SK-N-SH (cell line): ENCODE results near the gene MINK1.

Experiments used
- POLR2AphosphoS5 ChIP-seq: IDR thresholded peaks from 2 replicates; pipeline ENCODE4 v1.6.1; 2012; ENCODE audit warnings: low read depth, low read length
- TCF12 ChIP-seq: IDR thresholded peaks from 2 replicates; pipeline ENCODE4 v1.4.0; 2012
- TF ChIP-seq, protein P1 (sequence below): fragments of 200-600 bp; sonication (generic); IDR thresholded peaks from 2 replicates; pipeline ENCODE4 v1.6.1; 2017; ENCODE audit warnings: antibody characterized with exemption, mild to moderate bottlenecking, moderate library complexity

DNA sequence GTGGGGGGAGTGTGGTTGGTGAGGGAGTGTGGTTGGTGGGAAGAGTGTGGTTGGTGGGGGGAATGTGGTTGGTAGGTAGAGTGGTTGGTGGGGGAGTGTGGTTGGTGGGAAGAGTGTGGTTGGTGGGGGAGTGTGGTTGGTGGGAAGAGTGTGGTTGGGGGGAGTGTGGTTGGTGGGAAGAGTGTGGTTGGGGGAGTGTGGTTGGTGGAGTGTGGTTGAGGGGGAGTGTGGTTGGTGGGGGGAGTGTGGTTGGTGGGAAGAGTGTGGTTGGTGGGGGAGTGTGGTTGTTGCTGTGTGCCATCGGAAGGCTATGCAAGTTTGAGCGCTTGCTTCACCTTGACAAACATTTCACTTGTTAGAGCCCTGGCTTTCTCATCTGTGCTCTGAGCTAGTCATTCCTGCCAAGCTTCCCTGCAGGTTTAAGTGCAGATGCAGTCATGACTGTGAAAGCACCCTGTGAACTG, 20.1 kb downstream of the MINK1 start:
- TF ChIP-seq, protein P1, sequence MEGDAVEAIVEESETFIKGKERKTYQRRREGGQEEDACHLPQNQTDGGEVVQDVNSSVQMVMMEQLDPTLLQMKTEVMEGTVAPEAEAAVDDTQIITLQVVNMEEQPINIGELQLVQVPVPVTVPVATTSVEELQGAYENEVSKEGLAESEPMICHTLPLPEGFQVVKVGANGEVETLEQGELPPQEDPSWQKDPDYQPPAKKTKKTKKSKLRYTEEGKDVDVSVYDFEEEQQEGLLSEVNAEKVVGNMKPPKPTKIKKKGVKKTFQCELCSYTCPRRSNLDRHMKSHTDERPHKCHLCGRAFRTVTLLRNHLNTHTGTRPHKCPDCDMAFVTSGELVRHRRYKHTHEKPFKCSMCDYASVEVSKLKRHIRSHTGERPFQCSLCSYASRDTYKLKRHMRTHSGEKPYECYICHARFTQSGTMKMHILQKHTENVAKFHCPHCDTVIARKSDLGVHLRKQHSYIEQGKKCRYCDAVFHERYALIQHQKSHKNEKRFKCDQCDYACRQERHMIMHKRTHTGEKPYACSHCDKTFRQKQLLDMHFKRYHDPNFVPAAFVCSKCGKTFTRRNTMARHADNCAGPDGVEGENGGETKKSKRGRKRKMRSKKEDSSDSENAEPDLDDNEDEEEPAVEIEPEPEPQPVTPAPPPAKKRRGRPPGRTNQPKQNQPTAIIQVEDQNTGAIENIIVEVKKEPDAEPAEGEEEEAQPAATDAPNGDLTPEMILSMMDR = no peak
- TF ChIP-seq POLR2AphosphoS5 = no peak
- no peak for TF ChIP-seq TCF12
